Stomach (tissue), 4 donors: ENCODE results near the gene YWHAG.

Experiments used
- CTCF ChIP-seq, 7 experiments: fragments of 450-650 bp in 4 of 7; fragments of 200-600 bp in 3 of 7; sonication (generic) in 3 of 7; IDR thresholded peaks; one replicate each; pipeline ENCODE4 v1.5.1; 2016 to 2019; ENCODE audit warnings: antibody characterized with exemption in 7 of 7, control low read depth in 2 of 7, mild to moderate bottlenecking in 1 of 7
- POLR2A ChIP-seq, 4 donors: fragments of 450-650 bp; IDR thresholded peaks; one replicate each; pipeline ENCODE4 v1.6.1; 2016; ENCODE audit warnings: antibody characterized with exemption in 4 of 4, control low read depth in 2 of 4, mild to moderate bottlenecking in 1 of 4, moderate library complexity in 1 of 4
- POLR2AphosphoS5 ChIP-seq, 3 donors: sonication (generic); formaldehyde crosslinking; IDR thresholded peaks; one replicate each; pipeline ENCODE4 v1.6.1; 2016; ENCODE audit warnings: antibody characterized with exemption in 3 of 3

DNA sequence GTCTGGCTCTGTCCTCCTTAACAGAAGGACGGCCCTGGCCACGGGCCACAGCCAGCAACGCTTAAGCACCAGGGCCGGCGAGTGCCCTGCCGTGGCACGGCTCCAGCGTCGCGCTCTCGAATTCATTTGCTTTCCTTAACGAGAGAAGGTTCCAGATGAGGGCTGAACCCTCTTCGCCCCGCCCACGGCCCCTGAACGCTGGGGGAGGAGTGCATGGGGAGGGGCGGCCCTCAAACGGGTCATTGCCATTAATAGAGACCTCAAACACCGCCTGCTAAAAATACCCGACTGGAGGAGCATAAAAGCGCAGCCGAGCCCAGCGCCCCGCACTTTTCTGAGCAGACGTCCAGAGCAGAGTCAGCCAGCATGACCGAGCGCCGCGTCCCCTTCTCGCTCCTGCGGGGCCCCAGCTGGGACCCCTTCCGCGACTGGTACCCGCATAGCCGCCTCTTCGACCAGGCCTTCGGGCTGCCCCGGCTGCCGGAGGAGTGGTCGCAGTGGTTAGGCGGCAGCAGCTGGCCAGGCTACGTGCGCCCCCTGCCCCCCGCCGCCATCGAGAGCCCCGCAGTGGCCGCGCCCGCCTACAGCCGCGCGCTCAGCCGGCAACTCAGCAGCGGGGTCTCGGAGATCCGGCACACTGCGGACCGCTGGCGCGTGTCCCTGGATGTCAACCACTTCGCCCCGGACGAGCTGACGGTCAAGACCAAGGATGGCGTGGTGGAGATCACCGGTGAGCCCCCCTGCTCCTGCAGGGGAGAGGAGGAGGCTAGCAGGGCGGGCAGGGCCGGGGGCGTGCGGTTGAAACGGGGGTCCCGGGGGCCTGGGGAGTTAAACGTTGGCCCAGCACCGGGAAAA is 56.2 kb downstream of the YWHAG start, which contains the start of gene HSPB1:
- TF ChIP-seq CTCF (IDR thresholded peaks at IDR 0.05): peak in 1 of 7 experiments; percentile 22
- peak in 2 of 4 donors; percentile 87 to 93 for TF ChIP-seq POLR2A (IDR thresholded peaks at IDR 0.05)
- peak; percentile 91 to 97 (median 96) for TF ChIP-seq POLR2AphosphoS5 (IDR thresholded peaks at IDR 0.05)
